Non-pigmented ciliary epithelial cell (primary cell): ENCODE measurements around the gene HLX.

Experiments
- DNase-seq: peaks from one replicate; pipeline ENCODE4 v3.0.0-alpha.2; 2010; ENCODE audit warnings: low read depth

Gene HLX, protein sequence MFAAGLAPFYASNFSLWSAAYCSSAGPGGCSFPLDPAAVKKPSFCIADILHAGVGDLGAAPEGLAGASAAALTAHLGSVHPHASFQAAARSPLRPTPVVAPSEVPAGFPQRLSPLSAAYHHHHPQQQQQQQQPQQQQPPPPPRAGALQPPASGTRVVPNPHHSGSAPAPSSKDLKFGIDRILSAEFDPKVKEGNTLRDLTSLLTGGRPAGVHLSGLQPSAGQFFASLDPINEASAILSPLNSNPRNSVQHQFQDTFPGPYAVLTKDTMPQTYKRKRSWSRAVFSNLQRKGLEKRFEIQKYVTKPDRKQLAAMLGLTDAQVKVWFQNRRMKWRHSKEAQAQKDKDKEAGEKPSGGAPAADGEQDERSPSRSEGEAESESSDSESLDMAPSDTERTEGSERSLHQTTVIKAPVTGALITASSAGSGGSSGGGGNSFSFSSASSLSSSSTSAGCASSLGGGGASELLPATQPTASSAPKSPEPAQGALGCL

DNA sequence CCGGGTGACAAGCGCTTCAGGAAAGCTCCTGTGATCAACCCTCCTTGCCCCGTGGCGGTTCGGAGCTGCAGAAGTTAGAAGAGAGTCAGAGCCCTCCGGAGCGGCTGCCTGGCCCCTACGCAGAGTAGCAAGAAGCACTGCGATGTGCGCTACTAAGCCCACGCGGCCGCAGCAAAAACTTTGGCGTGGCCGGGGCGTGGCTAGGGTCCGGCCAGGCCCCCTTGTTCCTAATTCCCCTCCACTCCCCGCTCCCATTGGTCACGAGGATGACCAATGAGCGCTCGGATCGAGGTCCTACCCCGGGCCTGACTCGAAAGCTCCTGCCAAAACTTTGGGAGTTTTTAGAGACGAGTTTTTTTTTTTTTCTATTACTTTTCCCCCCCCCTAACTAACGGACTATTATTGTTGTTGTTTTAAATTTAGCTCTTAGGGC, at the start of gene HLX:
HLX (plus strand) TSS at position 368 of the 433 bp plus-strand sequence. CDS start 415 bp downstream, outside the sequence.
- peak; percentile 58 for DNase-seq

GRCh38 chr1:220833436-220833835, 45.8 kb upstream of the HLX start:
- DNase-seq: no peak

DNA sequence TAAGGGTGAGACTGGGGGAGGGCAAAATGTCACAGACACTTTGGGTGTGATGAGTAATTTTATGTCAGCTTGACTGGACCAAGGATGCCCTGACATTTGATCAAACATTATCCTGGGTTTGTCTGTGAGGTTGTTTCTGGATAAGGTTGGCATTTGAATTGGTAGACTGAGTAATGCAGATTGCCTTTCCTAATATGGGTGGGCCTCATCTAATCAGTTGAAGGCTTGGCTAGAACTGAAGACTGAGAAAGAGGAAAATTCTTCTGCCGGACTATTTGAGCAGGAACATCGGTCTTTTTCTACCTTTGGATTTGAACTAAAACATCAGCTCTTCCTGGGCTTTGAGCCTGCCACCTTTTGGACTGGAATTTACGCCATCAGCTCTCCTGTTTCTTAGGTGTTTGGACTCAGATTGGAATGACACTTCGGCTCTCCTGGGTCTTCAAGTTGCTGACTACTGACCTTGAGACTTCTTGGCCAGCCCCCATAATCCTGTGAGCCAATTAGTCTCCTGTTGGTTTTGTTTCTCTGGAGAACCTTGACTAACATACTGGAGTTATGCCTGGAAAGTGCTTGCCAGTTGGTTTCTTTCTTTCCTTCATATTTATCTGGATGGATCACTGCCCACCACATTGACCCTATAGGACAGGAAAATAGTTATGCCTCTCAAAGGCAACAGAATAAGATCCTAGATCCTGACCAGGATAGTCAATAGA, 44.9 kb upstream of the HLX start:
- DNase-seq: no peak

DNA sequence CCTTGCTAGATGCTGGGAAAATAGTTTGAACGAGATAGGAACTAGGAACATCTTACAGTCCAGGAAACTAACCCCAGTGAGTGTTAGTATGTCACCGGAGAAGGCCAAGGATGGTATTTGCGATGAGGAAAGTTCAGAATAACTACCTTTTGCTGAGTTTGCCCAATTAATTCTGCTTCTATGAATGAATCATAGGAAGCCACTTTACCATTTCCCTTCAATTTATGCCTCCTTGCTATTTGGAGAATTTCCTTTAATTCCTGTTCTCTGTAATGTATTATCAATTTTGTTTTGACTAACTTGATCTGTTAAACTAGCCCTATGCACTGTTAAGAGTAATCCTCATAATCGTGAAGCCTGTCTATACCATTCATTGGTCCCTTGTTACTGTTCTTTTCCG, 40.7 kb upstream of the HLX start:
- no peak for DNase-seq

GRCh38 chr1:220839474-220839873, 39.8 kb upstream of the HLX start:
- no peak for DNase-seq

GRCh38 chr1:220841293-220841692, 38.0 kb upstream of the HLX start:
- DNase-seq: no peak

DNA sequence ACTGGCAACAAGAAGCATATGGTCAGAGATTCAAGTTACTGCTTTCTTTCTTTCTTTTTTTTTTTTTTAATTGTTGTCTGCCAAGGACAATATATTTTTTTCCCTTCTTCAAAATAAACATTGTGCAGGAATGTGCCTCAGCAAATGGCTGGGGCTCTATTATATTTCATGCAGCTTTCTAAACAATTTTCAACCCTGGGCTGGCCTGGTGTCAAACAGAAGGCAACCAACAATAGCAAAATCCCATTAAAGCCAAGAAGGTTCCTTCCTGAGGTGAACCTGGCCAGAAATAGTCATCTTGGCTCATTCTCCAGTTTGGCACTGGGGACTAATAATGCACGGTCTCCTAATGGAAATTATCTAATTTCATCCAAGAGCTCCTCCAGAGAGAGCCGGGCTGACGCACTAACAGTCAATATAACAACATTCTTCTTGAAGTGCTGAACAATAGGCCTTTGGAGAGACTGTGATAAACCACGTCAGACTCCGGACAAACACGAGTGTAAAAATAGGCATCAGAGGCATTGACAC, 35.7 kb upstream of the HLX start:
- DNase-seq: no peak

GRCh38 chr1:220852408-220852807, 26.8 kb upstream of the HLX start:
- DNase-seq: no peak

DNA sequence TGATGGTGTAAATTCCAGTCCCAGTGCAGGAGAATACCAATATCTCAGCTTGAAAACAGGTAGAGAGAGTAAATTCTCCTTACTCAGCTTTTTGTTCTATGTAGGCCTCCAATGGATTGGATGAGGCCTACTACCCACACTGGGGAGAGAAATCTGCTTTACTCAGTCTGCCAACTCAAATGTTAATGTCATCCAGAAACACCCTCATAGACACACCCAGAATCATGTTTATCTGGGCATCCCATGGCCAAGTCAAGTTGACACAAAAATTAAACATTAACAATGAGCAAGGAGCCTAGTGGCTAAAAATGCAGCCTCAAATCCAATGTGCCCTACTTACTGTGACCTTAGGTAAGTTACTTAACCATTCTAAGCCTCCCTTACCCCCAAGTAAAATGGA, 6.9 kb upstream of the HLX start:
- no peak for DNase-seq

GRCh38 chr1:220873087-220873486, 6.2 kb upstream of the HLX start:
- no peak for DNase-seq

- no peak for DNase-seq
Measured at GRCh38 chr1:220873868-220874655, 5.2 kb upstream of the HLX start.

GRCh38 chr1:220875260-220875659, 4.0 kb upstream of the HLX start:
- no peak for DNase-seq

DNA sequence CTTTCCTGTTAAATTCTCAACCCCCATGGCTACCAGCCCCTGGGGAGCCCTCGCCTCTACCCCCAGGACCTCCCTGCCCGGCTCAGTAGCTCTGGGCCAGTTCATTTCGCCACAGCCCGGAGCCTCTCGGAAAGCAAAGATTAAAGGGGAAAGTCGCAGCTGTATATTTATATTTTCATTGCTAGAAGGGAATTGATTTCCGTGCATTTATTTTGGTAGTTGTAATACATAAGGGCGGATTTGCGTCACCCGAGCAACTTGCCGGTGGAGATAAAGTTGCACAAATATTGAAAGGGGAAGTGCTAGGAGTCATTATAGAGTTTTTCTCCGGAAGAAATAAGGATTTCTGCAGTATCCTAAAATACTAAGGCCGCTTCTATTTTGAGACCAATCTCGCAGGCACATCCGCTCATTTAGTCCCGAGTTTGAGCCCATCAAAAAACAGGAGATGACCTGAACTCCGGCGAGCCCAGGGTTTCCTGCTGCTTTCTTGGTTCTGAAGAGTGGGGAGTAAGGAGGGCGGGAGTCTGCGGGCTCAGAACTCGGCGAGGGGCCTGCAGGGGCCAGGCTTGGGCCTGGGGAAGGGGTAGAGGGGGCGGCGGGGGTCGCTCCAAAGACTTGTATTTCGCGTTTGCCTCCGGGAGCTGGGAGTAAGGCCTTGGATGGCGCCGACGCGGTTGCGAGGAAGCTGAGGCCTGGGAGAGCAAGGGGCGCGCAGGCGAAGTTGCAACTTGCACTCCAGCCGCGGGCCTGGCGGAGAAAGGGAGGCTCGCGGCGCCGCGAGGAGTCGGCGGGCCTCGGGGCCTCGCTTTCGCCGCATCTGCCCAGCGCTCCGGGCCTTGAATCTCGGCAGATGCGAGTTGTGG, 2.5 kb upstream of the HLX start:
- no peak for DNase-seq

DNA sequence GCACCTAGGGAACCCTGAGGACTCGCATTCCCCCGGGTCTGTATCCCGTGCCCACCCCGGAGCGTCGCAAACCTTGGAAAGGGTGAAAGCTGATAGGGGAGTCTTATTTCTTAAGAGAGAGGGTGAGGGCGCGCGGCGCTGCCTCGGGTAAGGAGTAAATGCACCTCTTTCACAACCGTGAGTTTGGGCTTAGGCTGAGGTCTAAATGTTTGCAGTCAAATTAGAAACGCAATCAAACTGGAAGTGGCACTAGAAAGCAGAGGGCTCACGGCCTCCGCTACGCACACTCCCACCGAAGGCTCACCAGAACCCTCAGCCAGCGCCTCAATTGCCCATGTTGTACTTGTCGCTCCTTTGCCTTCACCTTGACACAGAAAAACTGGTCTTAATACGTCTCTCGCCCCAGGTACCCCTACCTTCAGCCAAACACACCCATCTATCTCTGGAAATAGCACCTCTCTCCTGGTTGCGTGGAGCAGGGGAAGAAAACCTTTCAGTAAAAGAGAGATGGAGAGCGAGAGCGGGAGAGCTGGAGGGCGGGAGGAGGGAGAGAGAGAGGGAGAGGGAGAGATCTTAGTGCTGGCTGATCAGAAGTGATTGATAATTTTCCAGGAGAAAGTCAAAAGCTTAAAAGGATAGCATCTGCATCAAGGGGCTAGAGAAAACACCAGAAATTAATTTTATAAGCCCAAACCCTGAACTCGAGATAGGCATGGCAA, 1.7 kb upstream of the HLX start:
- no peak for DNase-seq

- DNase-seq: no peak
Measured at GRCh38 chr1:220878191-220879075, 810 bp upstream of the HLX start.

DNA sequence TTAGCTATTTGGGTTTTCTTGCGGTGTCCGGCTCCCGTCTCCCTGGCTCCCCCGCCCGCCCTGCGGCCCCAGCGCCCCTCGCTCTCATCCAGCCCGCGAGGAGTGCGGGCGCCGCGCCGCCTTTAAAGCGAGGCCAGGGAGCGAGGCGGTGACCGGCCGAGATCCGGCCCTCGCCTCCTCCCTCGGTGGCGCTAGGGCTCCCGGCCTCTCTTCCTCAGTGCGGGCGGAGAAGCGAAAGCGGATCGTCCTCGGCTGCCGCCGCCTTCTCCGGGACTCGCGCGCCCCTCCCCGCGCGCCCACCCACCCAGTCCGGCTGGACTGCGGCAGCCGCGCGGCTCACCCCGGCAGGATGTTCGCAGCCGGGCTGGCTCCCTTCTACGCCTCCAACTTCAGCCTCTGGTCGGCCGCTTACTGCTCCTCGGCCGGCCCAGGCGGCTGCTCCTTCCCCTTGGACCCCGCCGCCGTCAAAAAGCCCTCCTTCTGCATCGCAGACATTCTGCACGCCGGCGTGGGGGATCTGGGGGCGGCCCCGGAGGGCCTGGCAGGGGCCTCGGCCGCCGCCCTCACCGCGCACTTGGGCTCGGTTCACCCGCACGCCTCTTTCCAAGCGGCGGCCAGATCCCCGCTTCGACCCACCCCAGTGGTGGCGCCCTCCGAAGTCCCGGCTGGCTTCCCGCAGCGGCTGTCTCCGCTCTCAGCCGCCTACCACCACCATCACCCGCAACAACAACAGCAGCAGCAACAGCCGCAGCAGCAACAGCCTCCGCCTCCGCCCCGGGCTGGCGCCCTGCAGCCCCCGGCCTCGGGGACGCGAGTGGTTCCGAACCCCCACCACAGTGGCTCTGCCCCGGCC, 492 bp downstream of the HLX start:
- no peak for DNase-seq

DNA sequence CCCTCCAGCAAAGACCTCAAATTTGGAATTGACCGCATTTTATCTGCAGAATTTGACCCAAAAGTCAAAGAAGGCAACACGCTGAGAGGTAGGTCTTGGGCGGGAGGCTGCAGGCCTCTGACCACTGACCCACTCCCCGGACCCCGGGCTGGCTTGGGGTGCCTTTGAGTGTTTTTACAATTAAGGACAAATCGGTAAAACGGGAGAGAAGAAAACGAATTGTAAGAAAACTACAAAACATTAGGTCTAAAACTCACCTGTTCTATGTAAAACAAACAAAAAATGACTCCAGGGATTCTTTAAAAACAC, 1.1 kb downstream of the HLX start:
- DNase-seq: no peak

- no peak for DNase-seq
Measured at GRCh38 chr1:220880726-220881506, 1.7 kb downstream of the HLX start.
